Uterus (tissue), 4 donors: Measurements from ENCODE around the gene ACTN1. TPM values are rescaled to one million over a fixed set of nuclear protein-coding genes. Genes with fewer than 3 reads are reported as not detected.

ENCODE experiments used
- DNase-seq, 2 donors: peaks; one replicate each; pipeline ENCODE4 v3.0.0-alpha.2; 2019 to 2020
- H3K27ac ChIP-seq, 2 donors: fragments of 200-600 bp; sonication (generic); 1 replicate in 1 of 2; 2 replicates in 1 of 2; pipeline ENCODE4 v1.5.1; 2016 to 2018
- H3K27me3 ChIP-seq, 2 donors: fragments of 200-600 bp; sonication (generic); one replicate each; pipeline ENCODE4 v1.5.1; 2018 to 2019; ENCODE audit warnings: control low read depth in 1 of 2
- H3K36me3 ChIP-seq, 2 donors: fragments of 200-600 bp; sonication (generic); one replicate each; pipeline ENCODE4 v1.5.1; 2019; ENCODE audit warnings: control low read depth in 1 of 2
- H3K4me1 ChIP-seq, 2 donors: fragments of 200-600 bp; sonication (generic); one replicate each; pipeline ENCODE4 v1.5.1; 2018 to 2019; ENCODE audit warnings: control low read depth in 1 of 2
- H3K4me3 ChIP-seq, 2 donors: fragments of 200-600 bp; sonication (generic); 1 replicate in 1 of 2; 2 replicates in 1 of 2; pipeline ENCODE4 v1.5.1; 2018 to 2019; ENCODE audit warnings: mild to moderate bottlenecking in 1 of 2
- H3K9me3 ChIP-seq, 2 donors: fragments of 200-600 bp; sonication (generic); one replicate each; pipeline ENCODE4 v1.5.1; 2019; ENCODE audit warnings: control low read depth in 1 of 2
- CTCF ChIP-seq, 4 experiments: fragments of 200-600 bp in 2 of 4; fragments of 450-650 bp in 2 of 4; sonication (generic) in 2 of 4; IDR thresholded peaks; one replicate each; pipeline ENCODE4 v1.5.1; 2016 to 2019; ENCODE audit warnings: antibody characterized with exemption in 4 of 4, mild to moderate bottlenecking in 2 of 4, moderate library complexity in 1 of 4
- POLR2A ChIP-seq, 2 donors: fragments of 450-650 bp; IDR thresholded peaks; one replicate each; pipeline ENCODE4 v1.6.1; 2016; ENCODE audit warnings: antibody characterized with exemption in 2 of 2, mild to moderate bottlenecking in 1 of 2, moderate library complexity in 1 of 2
- intact Hi-C: fragments of 100-400 bp; cut with DNase I; formaldehyde crosslinking; loops from one replicate; pipeline ENCODE4 v1.15.1; 2023; ENCODE audit warnings: low total_unique reads
- total RNA-seq, 4 donors: library from RNA; depleted of rRNA in 3 of 4; stranded (reverse); fragments of >200 nt in 3 of 4; gene quantifications; one replicate each; pipeline versions ENCODE4 v1.1.0 to v1.2.4, GENCODE V29; 2014 to 2023
- donor health status: DM: yes; HTN: yes; CAD: no.

ACTN1 gene
- total RNA-seq, 4 donors from 2014 or later: 147 to 538 (median 343) TPM

- no peak overlapping the region for H3K4me3 ChIP-seq
- no peak overlapping the region for H3K27ac ChIP-seq
- no peaks in the 10 kb centered on the region for H3K4me1 ChIP-seq
- intact Hi-C loops: no loop called here
- no peak for TF ChIP-seq POLR2A (IDR thresholded peaks at IDR 0.05)
- TF ChIP-seq CTCF (IDR thresholded peaks at IDR 0.05): no peak
- H3K36me3 ChIP-seq: no peaks in the 10 kb centered on the region
- H3K9me3 ChIP-seq: no peaks in the 10 kb centered on the region
- DNase-seq: no peak
- no peaks in the 10 kb centered on the region for H3K27me3 ChIP-seq
These were observed 35.1 kb upstream of the ACTN1 start for GRCh38 chr14:69013943-69014782.

GRCh38 chr14:69012256-69012953 lies 33.3 kb upstream of the ACTN1 start:
- no peak overlapping the region for H3K27ac ChIP-seq
- no peaks in the 10 kb centered on the region for H3K9me3 ChIP-seq
- no peak overlapping the region for H3K4me3 ChIP-seq
- intact Hi-C loops: no loop called here
- no peaks in the 10 kb centered on the region for H3K27me3 ChIP-seq
- DNase-seq: no peak
- TF ChIP-seq CTCF (IDR thresholded peaks at IDR 0.05): no peak
- no peak for TF ChIP-seq POLR2A (IDR thresholded peaks at IDR 0.05)
- no peaks in the 10 kb centered on the region for H3K36me3 ChIP-seq
- H3K4me1 ChIP-seq: no peaks in the 10 kb centered on the region

GRCh38 chr14:69010648-69011047 lies 31.5 kb upstream of the ACTN1 start:
- Histone ChIP-seq H3K4me1 (no peaks in the 10 kb centered on the region), H3K4me3 (no peak overlapping the region), H3K27ac (no peak overlapping the region), H3K9me3 (no peaks in the 10 kb centered on the region), H3K27me3 (no peaks in the 10 kb centered on the region), H3K36me3 (no peaks in the 10 kb centered on the region)
- intact Hi-C loops: no loop called here
- no peak for TF ChIP-seq CTCF (IDR thresholded peaks at IDR 0.05)
- no peak for TF ChIP-seq POLR2A (IDR thresholded peaks at IDR 0.05)
- DNase-seq: no peak

- intact Hi-C loops: no loop called here
- Histone ChIP-seq H3K27ac (no peak overlapping the region), H3K4me1 (no peaks in the 10 kb centered on the region)
These were observed 29.4 kb upstream of the ACTN1 start for GRCh38 chr14:69008421-69008884.

More at GRCh38 chr14:69008421-69008884, 29.4 kb upstream of the ACTN1 start:
- no peak overlapping the region for H3K4me3 ChIP-seq
- DNase-seq: no peak
- no peaks in the 10 kb centered on the region for H3K36me3 ChIP-seq
- no peaks in the 10 kb centered on the region for H3K27me3 ChIP-seq
- TF ChIP-seq CTCF (IDR thresholded peaks at IDR 0.05) (no peak), POLR2A (IDR thresholded peaks at IDR 0.05) (no peak)
- H3K9me3 ChIP-seq: no peaks in the 10 kb centered on the region
